ENCODE results near the gene PPM1E. TPM values are rescaled to one million over a fixed set of nuclear protein-coding genes. Genes with fewer than 3 reads are reported as not detected.

Gene PPM1E
- total RNA-seq, 2 experiments from 2014 or later: 0.19 to 0.40 TPM

GRCh38 chr17:58920773-58921172 is 165.1 kb downstream of the PPM1E start:
- Histone ChIP-seq H3K4me1 (ENCODE audit: insufficient read depth, low read length, poor library complexity, severe bottlenecking) (no peaks in the 10 kb centered on the region), H3K36me3 (ENCODE audit: insufficient read depth, low read length) (no peaks in the 10 kb centered on the region), H3K4me3 (ENCODE audit: low read depth, low read length, poor library complexity, severe bottlenecking) (no peak overlapping the region), H2AFZ (ENCODE audit: low read length) (no peak overlapping the region), H3K9me3 (ENCODE audit: low read length) (no peaks in the 10 kb centered on the region), H3K9me2 (ENCODE audit: insufficient read depth, low read length) (no peaks in the 10 kb centered on the region), H3K4me2 (ENCODE audit: low read length) (no peak overlapping the region), H3K27ac (ENCODE audit: low read depth, low read length, poor library complexity, severe bottlenecking) (no peak overlapping the region), H3K79me2 (ENCODE audit: insufficient read depth, low read depth, low read length) (no peaks in the 10 kb centered on the region), H4K20me1 (ENCODE audit: insufficient read depth, low read length) (no peaks in the 10 kb centered on the region)
- BruUV-seq (replicated peaks): no TSS peak
- DNase-seq (ENCODE audit: low spot score): no peak
- TF ChIP-seq, protein P1, sequence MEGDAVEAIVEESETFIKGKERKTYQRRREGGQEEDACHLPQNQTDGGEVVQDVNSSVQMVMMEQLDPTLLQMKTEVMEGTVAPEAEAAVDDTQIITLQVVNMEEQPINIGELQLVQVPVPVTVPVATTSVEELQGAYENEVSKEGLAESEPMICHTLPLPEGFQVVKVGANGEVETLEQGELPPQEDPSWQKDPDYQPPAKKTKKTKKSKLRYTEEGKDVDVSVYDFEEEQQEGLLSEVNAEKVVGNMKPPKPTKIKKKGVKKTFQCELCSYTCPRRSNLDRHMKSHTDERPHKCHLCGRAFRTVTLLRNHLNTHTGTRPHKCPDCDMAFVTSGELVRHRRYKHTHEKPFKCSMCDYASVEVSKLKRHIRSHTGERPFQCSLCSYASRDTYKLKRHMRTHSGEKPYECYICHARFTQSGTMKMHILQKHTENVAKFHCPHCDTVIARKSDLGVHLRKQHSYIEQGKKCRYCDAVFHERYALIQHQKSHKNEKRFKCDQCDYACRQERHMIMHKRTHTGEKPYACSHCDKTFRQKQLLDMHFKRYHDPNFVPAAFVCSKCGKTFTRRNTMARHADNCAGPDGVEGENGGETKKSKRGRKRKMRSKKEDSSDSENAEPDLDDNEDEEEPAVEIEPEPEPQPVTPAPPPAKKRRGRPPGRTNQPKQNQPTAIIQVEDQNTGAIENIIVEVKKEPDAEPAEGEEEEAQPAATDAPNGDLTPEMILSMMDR (conservative IDR thresholded peaks at IDR 0.05; ENCODE audit: low read length): no peak
- TF ChIP-seq EZH2phosphoT487 (IDR thresholded peaks at IDR 0.05; ENCODE audit: borderline replicate concordance, low read depth, low read length): no peak
- CTCF ChIA-PET (ENCODE audit: unreplicated experiment): no interaction called here
- POLR2A ChIA-PET: no interaction called here
- intact Hi-C loops (cut with micrococcal nuclease; ENCODE audit: unreplicated experiment): no loop called here

GRCh38 chr17:58932956-58933355 is 177.3 kb downstream of the PPM1E start:
- DNase-seq (ENCODE audit: low spot score): no peak
- Histone ChIP-seq H4K20me1 (ENCODE audit: insufficient read depth, low read length) (no peaks in the 10 kb centered on the region), H3K4me1 (ENCODE audit: insufficient read depth, low read length, poor library complexity, severe bottlenecking) (no peaks in the 10 kb centered on the region), H2AFZ (ENCODE audit: low read length) (no peak overlapping the region), H3K27ac (ENCODE audit: low read depth, low read length, poor library complexity, severe bottlenecking) (no peak overlapping the region), H3K9me3 (ENCODE audit: low read length) (no peaks in the 10 kb centered on the region), H3K4me3 (ENCODE audit: low read depth, low read length, poor library complexity, severe bottlenecking) (no peak overlapping the region), H3K79me2 (ENCODE audit: insufficient read depth, low read depth, low read length) (no peaks in the 10 kb centered on the region), H3K4me2 (ENCODE audit: low read length) (no peak overlapping the region), H3K9me2 (ENCODE audit: insufficient read depth, low read length) (no peaks in the 10 kb centered on the region), H3K36me3 (ENCODE audit: insufficient read depth, low read length) (no peaks in the 10 kb centered on the region)
- ChIA-PET POLR2A (no interaction called here), CTCF (ENCODE audit: unreplicated experiment) (no interaction called here)
- TF ChIP-seq, protein P1 (conservative IDR thresholded peaks at IDR 0.05; ENCODE audit: low read length): no peak
- TF ChIP-seq EZH2phosphoT487 (IDR thresholded peaks at IDR 0.05; ENCODE audit: borderline replicate concordance, low read depth, low read length): no peak
- intact Hi-C loops (cut with micrococcal nuclease; ENCODE audit: unreplicated experiment): no loop called here
- BruUV-seq (replicated peaks): no TSS peak

DNA sequence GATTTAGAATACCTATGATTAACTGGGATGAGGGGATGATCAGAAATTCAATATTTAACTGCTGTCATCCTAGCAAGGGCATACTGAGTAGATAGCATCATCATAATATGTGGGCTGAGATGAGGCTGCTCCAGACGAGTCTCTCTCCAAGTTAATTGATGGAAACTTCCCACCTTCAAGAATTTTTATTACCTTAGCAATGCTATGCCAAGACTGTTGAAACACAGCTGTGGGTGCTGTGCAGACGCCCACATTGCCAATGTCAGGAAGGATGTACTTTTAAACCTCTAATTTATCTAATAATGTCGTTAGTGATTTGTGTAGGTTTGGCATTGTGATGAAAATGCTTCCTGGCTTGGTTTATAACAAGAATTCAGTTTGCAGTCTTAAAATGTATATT is 180.6 kb downstream of the PPM1E start:
- no TSS peak for BruUV-seq (replicated peaks)
- H3K4me1 ChIP-seq (ENCODE audit: insufficient read depth, low read length, poor library complexity, severe bottlenecking): no peaks in the 10 kb centered on the region
- ChIA-PET POLR2A (interaction anchor here (0.7 kb wide), 1 partner anchor 1410 kb away, joined by 5 read pairs; no protein-coding TSS in a partner anchor), CTCF (ENCODE audit: unreplicated experiment) (no interaction called here)
- no peaks in the 10 kb centered on the region for H3K9me3 ChIP-seq (ENCODE audit: low read length)
- H3K27ac ChIP-seq (ENCODE audit: low read depth, low read length, poor library complexity, severe bottlenecking): no peak overlapping the region
- H4K20me1 ChIP-seq (ENCODE audit: insufficient read depth, low read length): no peaks in the 10 kb centered on the region
- DNase-seq (ENCODE audit: low spot score): no peak
- no peak overlapping the region for H3K4me3 ChIP-seq (ENCODE audit: low read depth, low read length, poor library complexity, severe bottlenecking)
- intact Hi-C loops (cut with micrococcal nuclease; ENCODE audit: unreplicated experiment): no loop called here
- no peaks in the 10 kb centered on the region for H3K79me2 ChIP-seq (ENCODE audit: insufficient read depth, low read depth, low read length)
- H3K4me2 ChIP-seq (ENCODE audit: low read length): no peak overlapping the region
- TF ChIP-seq EZH2phosphoT487 (IDR thresholded peaks at IDR 0.05; ENCODE audit: borderline replicate concordance, low read depth, low read length): no peak
- TF ChIP-seq, protein P1 (conservative IDR thresholded peaks at IDR 0.05; ENCODE audit: low read length): no peak
- H2AFZ ChIP-seq (ENCODE audit: low read length): no peak overlapping the region
- H3K36me3 ChIP-seq (ENCODE audit: insufficient read depth, low read length): no peaks in the 10 kb centered on the region
- no peaks in the 10 kb centered on the region for H3K9me2 ChIP-seq (ENCODE audit: insufficient read depth, low read length)
